Stomach (tissue), 4 donors: ENCODE measurements around the gene PITPNC1.

ENCODE experiments used
- POLR2A ChIP-seq, 4 donors: fragments of 450-650 bp; IDR thresholded peaks; one replicate each; pipeline ENCODE4 v1.6.1; 2016; ENCODE audit warnings: antibody characterized with exemption in 4 of 4, control low read depth in 2 of 4, mild to moderate bottlenecking in 1 of 4, moderate library complexity in 1 of 4
- TF ChIP-seq, protein P1 (sequence below), 7 experiments: fragments of 450-650 bp in 4 of 7; fragments of 200-600 bp in 3 of 7; sonication (generic) in 3 of 7; IDR thresholded peaks; one replicate each; pipeline ENCODE4 v1.5.1; 2016 to 2019; ENCODE audit warnings: antibody characterized with exemption in 7 of 7, control low read depth in 2 of 7, mild to moderate bottlenecking in 1 of 7

DNA sequence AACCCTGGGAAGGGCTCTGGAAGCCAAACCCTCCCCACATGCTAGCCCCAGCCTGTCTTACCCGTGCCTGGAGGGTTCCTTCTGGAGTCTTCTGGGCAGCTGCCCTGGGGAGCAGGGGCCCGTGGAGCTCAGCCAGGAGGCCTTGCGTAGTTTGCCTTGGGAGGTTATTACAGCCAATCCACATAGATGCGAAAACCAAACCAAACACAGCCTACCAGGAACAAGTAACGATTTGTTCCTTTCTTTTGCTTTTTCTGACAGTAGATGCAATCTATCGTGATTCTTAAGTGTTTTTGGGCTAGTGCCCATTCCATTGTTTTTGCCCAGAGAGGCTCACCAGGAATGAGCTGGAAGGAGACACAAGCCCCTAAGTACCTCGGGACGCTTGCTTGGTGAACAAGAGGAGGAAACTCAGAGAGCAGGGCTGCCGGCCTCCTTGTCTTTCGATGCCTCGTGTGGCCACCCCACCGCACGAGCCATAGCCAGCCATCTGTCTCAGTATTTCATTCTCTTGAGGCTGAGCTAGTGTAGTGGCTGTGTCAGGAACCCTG is 238.0 kb downstream of the PITPNC1 start:
- TF ChIP-seq, protein P1, sequence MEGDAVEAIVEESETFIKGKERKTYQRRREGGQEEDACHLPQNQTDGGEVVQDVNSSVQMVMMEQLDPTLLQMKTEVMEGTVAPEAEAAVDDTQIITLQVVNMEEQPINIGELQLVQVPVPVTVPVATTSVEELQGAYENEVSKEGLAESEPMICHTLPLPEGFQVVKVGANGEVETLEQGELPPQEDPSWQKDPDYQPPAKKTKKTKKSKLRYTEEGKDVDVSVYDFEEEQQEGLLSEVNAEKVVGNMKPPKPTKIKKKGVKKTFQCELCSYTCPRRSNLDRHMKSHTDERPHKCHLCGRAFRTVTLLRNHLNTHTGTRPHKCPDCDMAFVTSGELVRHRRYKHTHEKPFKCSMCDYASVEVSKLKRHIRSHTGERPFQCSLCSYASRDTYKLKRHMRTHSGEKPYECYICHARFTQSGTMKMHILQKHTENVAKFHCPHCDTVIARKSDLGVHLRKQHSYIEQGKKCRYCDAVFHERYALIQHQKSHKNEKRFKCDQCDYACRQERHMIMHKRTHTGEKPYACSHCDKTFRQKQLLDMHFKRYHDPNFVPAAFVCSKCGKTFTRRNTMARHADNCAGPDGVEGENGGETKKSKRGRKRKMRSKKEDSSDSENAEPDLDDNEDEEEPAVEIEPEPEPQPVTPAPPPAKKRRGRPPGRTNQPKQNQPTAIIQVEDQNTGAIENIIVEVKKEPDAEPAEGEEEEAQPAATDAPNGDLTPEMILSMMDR (IDR thresholded peaks at IDR 0.05): no peak
- TF ChIP-seq POLR2A (IDR thresholded peaks at IDR 0.05): no peak
